Large intestine (tissue), 3 donors: ENCODE data around the gene IRF5. TPM values are rescaled to one million over a fixed set of nuclear protein-coding genes. Genes with fewer than 3 reads are reported as not detected.

ENCODE experiments used
- DNase-seq, 2 donors: peaks; one replicate each; pipeline versions ENCODE4 v3.0.0 to v3.0.0-alpha.2; 2013
- H3K27ac ChIP-seq: one replicate; pipeline ENCODE4 v1.5.1; 2013; ENCODE audit warnings: low read length
- H3K27me3 ChIP-seq: 2 replicates; pipeline ENCODE4 v1.6.1; 2013; ENCODE audit warnings: low read length; ENCODE audit not compliant: control insufficient read depth, insufficient read depth
- H3K36me3 ChIP-seq: 2 replicates; pipeline ENCODE4 v1.6.1; 2013; ENCODE audit warnings: low read length; ENCODE audit not compliant: control insufficient read depth, insufficient read depth
- H3K4me1 ChIP-seq: one replicate; pipeline ENCODE4 v1.6.1; 2013; ENCODE audit warnings: low read length; ENCODE audit not compliant: control insufficient read depth, insufficient read depth
- H3K4me3 ChIP-seq: one replicate; pipeline ENCODE4 v1.5.1; 2013; ENCODE audit warnings: low read length
- H3K9me3 ChIP-seq: one replicate; pipeline ENCODE4 v1.6.1; 2013; ENCODE audit warnings: mild to moderate bottlenecking, low read depth, low read length, moderate library complexity; ENCODE audit not compliant: control insufficient read depth
- WGBS: methylation state at CpG from one replicate; pipeline ENCODE4 v1.1.5; 2013; ENCODE audit warnings: low lambda C conversion rate; ENCODE audit not compliant: insufficient coverage; 5-methylcytosine and 5-hydroxymethylcytosine counted together
- polyA plus RNA-seq: library from polyadenylated mRNA; unstranded; fragments of 120-200 nt; gene quantifications from one replicate; pipeline ENCODE4 v1.2.1, GENCODE V29; 2013

Gene IRF5
- polyA plus RNA-seq, 1 donor, result 5.5 TPM

DNA sequence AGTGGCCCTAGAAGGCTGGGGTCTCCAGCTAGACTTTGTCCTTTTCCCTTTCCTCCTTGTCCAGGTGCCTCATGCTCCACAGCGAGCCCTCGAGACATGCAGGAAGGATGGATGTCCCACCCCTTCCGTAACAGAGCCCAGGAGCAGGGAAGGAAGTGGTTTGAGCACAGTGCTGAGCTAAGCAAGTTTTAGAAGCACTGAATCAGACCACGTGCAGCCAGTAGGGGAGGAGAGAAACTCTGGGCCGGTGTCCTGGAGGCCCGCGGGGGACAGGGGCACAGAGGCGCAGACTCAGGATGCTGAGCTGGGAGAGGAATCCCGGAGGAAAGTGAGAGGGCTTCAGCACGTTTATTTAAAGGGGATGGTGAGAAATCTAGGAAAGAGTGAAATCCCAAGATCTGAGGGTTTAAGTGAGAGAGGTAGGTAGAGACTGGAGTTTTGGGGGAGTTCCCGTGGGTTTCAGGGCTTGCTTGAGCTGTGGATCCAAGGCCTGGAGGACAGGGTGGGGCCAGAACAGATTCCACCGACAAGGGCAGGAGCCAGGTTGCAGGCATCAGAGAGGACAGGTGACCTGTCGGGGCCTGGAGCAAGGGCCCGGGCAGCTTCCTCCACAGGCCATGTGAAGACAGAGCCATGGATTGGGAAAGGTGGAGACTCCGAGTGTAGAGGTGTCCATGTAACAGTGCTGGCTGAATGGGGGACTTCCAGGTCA is 4.4 kb upstream of the IRF5 start:
- no peaks in the 10 kb centered on the region for H3K36me3 ChIP-seq
- no peak overlapping the region for H3K27ac ChIP-seq
- H3K27me3 ChIP-seq, result peaks cover 8% of the 10 kb centered on the region
- peak in 1 of 2 donors; percentile 22 for DNase-seq
- no CpG with 5 or more reads among the region's 15 CpGs for WGBS
- H3K4me3 ChIP-seq, result no peak overlapping the region
- no peaks in the 10 kb centered on the region for H3K9me3 ChIP-seq
- H3K4me1 ChIP-seq, result peaks cover 22% of the 10 kb centered on the region

GRCh38 chr7:128934361-128935341 is 3.1 kb upstream of the IRF5 start:
- no CpG with 5 or more reads among the region's 14 CpGs for WGBS
- Histone ChIP-seq H3K4me3 (no peak overlapping the region), H3K4me1 (peaks cover 22% of the 10 kb centered on the region), H3K27ac (no peak overlapping the region), H3K36me3 (no peaks in the 10 kb centered on the region), H3K27me3 (peaks cover 19% of the 10 kb centered on the region), H3K9me3 (no peaks in the 10 kb centered on the region)
- DNase-seq, result no peak

GRCh38 chr7:128935342-128935730 is 2.4 kb upstream of the IRF5 start:
- Histone ChIP-seq H3K27me3 (peaks cover 20% of the 10 kb centered on the region), H3K4me1 (peaks cover 22% of the 10 kb centered on the region), H3K4me3 (no peak overlapping the region), H3K27ac (no peak overlapping the region), H3K9me3 (no peaks in the 10 kb centered on the region), H3K36me3 (no peaks in the 10 kb centered on the region)
- no peak for DNase-seq
- WGBS, result no CpG with 5 or more reads among the region's 6 CpGs

DNA sequence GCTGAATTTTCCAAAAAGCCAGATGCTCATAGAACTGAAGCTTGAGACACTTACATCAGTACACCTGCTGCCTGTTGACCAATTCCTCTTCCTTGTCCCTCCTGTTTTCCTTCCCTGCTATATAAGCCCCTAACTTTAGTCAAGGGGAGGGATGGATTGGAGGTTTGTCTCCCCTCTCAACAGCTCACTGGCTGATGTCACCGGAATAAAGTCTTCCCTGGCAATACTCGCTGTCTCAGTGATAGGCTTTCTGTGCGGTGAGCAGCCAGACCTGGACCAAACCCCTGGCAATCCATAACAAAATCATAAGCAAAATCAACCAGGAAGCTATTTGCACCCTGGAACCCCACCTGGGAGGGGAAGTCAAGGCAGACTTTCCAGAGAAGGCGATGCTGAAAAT is 929 bp upstream of the IRF5 start:
- 100% methylated on average over 1 of the region's 4 CpGs for WGBS
- H3K36me3 ChIP-seq, result no peaks in the 10 kb centered on the region
- peaks cover 20% of the 10 kb centered on the region for H3K27me3 ChIP-seq
- H3K9me3 ChIP-seq, result no peaks in the 10 kb centered on the region
- no peak overlapping the region for H3K4me3 ChIP-seq
- H3K27ac ChIP-seq, result no peak overlapping the region
- no peak for DNase-seq
- H3K4me1 ChIP-seq, result peaks cover 22% of the 10 kb centered on the region

GRCh38 chr7:128937271-128937646 is 468 bp upstream of the IRF5 start:
- no peak for DNase-seq
- peaks cover 22% of the 10 kb centered on the region for H3K4me1 ChIP-seq
- H3K9me3 ChIP-seq, result no peaks in the 10 kb centered on the region
- no peaks in the 10 kb centered on the region for H3K36me3 ChIP-seq
- H3K4me3 ChIP-seq, result peak overlapping the region; percentile 1
- 72% methylated on average over 4 of the region's 17 CpGs for WGBS
- no peak overlapping the region for H3K27ac ChIP-seq
- H3K27me3 ChIP-seq, result peaks cover 20% of the 10 kb centered on the region

DNA sequence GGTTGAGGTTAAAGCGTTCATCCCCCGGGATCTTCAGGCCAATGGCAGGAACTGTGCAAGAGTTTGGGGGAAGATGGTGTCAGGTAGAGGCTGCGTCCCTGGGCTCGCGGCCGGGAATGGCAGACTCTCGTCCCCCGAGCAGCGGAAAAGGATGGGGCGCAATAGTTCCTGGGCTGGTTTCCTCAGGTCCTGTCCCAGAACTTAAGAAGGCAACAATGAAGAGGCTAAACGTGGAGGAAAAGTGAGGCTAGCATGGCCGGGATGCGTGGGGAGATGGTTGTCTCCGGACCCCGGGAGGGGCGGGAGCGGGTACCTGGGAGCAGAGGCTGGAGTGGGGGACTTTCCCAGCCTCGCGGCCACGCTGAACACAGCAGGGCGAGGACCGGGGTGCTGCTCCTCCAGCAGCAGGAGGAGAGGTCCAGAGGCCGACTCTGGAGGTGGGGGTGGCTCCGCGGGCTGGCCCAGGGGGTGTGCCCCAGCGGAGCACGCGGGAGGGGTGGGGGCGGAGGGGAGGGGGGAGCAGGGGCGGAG is 882 bp downstream of the IRF5 start:
- H3K27ac ChIP-seq, result no peak overlapping the region
- H3K27me3 ChIP-seq, result peaks cover 20% of the 10 kb centered on the region
- WGBS, result no CpG with 5 or more reads among the region's 30 CpGs
- H3K36me3 ChIP-seq, result no peaks in the 10 kb centered on the region
- DNase-seq, result peak; percentile 21 to 62
- peaks cover 19% of the 10 kb centered on the region for H3K4me1 ChIP-seq
- H3K4me3 ChIP-seq, result peak overlapping the region; percentile 48
- no peaks in the 10 kb centered on the region for H3K9me3 ChIP-seq

DNA sequence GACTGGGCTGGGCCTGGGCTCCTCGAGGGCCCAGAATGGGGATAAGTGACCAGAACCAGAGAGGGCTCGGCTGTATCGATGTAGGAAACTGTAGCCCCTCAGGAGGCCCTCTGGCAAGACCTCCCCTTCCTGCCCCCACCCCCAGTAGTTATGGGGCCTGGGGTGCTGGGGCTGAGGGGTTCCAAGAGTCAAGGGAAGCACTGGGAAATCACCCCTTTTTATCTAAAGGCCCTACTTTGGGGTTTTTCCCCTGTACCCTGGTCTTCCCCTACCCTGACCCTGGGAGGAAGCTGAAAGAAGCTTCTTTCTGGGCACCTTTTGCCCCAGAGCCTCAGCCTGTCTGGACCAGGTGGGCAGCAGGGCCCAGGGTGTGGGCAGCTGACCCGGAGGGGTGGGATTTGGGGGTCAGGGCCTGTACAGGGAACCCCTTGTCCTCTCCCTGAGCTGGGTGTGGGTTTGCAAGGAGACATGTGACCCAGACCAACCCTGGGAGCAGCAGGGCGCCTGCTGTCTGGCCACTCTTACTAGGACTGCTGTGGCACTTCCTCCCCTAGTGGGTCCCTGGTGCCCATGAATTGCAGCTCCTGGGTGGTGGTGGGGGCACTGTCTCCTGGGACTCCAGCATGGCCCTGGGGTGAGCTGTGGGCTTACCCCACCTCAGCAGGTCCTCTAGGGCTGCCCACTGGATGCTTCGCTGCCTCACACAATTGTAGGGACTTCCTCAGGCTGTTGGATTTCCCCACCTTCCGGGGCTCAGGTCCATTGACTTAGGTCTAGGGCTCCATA is 1.5 kb downstream of the IRF5 start:
- no peak overlapping the region for H3K4me3 ChIP-seq
- no peaks in the 10 kb centered on the region for H3K36me3 ChIP-seq
- no peak for DNase-seq
- H3K27ac ChIP-seq, result no peak overlapping the region
- H3K4me1 ChIP-seq, result peaks cover 19% of the 10 kb centered on the region
- H3K27me3 ChIP-seq, result peaks cover 20% of the 10 kb centered on the region
- H3K9me3 ChIP-seq, result no peaks in the 10 kb centered on the region
- WGBS, result no CpG with 5 or more reads among the region's 7 CpGs

- Histone ChIP-seq H3K27ac (no peak overlapping the region), H3K4me1 (peaks cover 19% of the 10 kb centered on the region), H3K4me3 (no peak overlapping the region), H3K27me3 (peaks cover 20% of the 10 kb centered on the region), H3K9me3 (no peaks in the 10 kb centered on the region), H3K36me3 (no peaks in the 10 kb centered on the region)
- DNase-seq, result no peak
- no CpG with 5 or more reads among the region's 18 CpGs for WGBS
Measured at GRCh38 chr7:128939861-128940410, 2.2 kb downstream of the IRF5 start.

GRCh38 chr7:128940494-128941322 is 3.0 kb downstream of the IRF5 start:
- Histone ChIP-seq H3K27me3 (peaks cover 20% of the 10 kb centered on the region), H3K36me3 (no peaks in the 10 kb centered on the region), H3K9me3 (no peaks in the 10 kb centered on the region), H3K4me1 (peaks cover 13% of the 10 kb centered on the region), H3K27ac (no peak overlapping the region), H3K4me3 (no peak overlapping the region)
- no peak for DNase-seq
- whole genome bisulfite sequencing, result no CpG with 5 or more reads among the region's 20 CpGs
